Ovary (tissue), 9 donors: Measurements from ENCODE around the gene FTO. TPM values are rescaled to one million over a fixed set of nuclear protein-coding genes. Genes with fewer than 3 reads are reported as not detected.

Experiments
- DNase-seq, 5 donors: peaks; one replicate each; pipeline ENCODE4 v3.0.0-alpha.2; 2019 to 2020
- H3K27ac ChIP-seq, 2 donors: fragments of 200-600 bp; one replicate each; pipeline versions ENCODE4 v1.5.1 to v1.8.0; 2019 to 2022
- H3K27me3 ChIP-seq: fragments of 200-600 bp; one replicate; pipeline ENCODE4 v1.8.0; 2022
- H3K36me3 ChIP-seq: fragments of 200-600 bp; sonication (generic); one replicate; pipeline ENCODE4 v1.5.1; 2019
- H3K4me1 ChIP-seq: one replicate; pipeline ENCODE4 v1.8.1; 2013; ENCODE audit warnings: mild to moderate bottlenecking, moderate library complexity; ENCODE audit not compliant: insufficient read depth
- H3K4me3 ChIP-seq: fragments of 200-600 bp; sonication (generic); one replicate; pipeline ENCODE4 v1.5.1; 2017
- H3K9me3 ChIP-seq, 2 donors: fragments of 200-600 bp in 1 of 2; sonication (generic) in 1 of 2; one replicate each; pipeline versions ENCODE4 v1.5.1 to v1.8.1; 2013 to 2019; ENCODE audit warnings: mild to moderate bottlenecking in 1 of 2, moderate library complexity in 1 of 2
- CTCF ChIP-seq, 3 donors: fragments of 450-650 bp in 2 of 3; fragments of 200-600 bp in 1 of 3; IDR thresholded peaks; one replicate each; pipeline versions ENCODE4 v1.5.1 to v1.8.0; 2016 to 2022; ENCODE audit warnings: antibody characterized with exemption in 3 of 3, mild to moderate bottlenecking in 1 of 3
- EP300 ChIP-seq: sonication (generic); formaldehyde crosslinking; IDR thresholded peaks from one replicate; pipeline ENCODE4 v1.6.1; 2017; ENCODE audit warnings: antibody characterized with exemption
- POLR2A ChIP-seq: fragments of 450-650 bp; IDR thresholded peaks from one replicate; pipeline ENCODE4 v1.6.1; 2017; ENCODE audit warnings: antibody characterized with exemption, mild to moderate bottlenecking, moderate library complexity
- WGBS, 3 donors: extraction: QIAGEN DNeasy Blood & Tissue Kit in 1 of 3; methylation state at CpG; one replicate each; pipeline versions ENCODE4 v1.1.5 to v1.1.7; 2013 to 2017; 5-methylcytosine and 5-hydroxymethylcytosine counted together
- intact Hi-C, 4 donors: fragments of 100-400 bp; cut with DNase I; formaldehyde crosslinking; loops; one replicate each; pipeline versions ENCODE4 v1.11.0 to v1.15.1; 2022 to 2023
- polyA plus RNA-seq, 2 donors: library from polyadenylated mRNA; stranded (reverse); fragments of 200-250 nt in 1 of 2; fragments of 350-450 nt in 1 of 2; fragmentation: Illumina TruSeq in 1 of 2; extraction: RNeasy Lipid Tissue Mini Kit (QIAGEN cat#74804) in 1 of 2; gene quantifications; one replicate each; pipeline ENCODE4 v1.2.3, GENCODE V29; 2013 to 2014
- total RNA-seq, 7 donors: library from RNA; depleted of rRNA in 2 of 7; stranded (reverse); fragments of >200 nt in 2 of 7; fragmentation: NEBNext Ultra II Directional in 3 of 7; extraction: Animal tissue kit (Norgen Biotek cat#: 25700) in 3 of 7; gene quantifications; one replicate each; pipeline versions ENCODE4 v1.1.0 to v1.2.4, GENCODE V29; 2016 to 2023
- donor health status: DM: no; HTN: no; CAD: no; lungs with moderate emphysema.
- donor health status: DM: no; HTN: no; CAD: no.
- donor health status: Bipolar disorder and iron deficiency.
- donor health status: DM: yes; HTN: yes; CAD: no.
- donor health status: DM: no; HTN: no; CAD: no.
- donor health status: DM: yes; HTN: yes; CAD: no.

FTO gene
- total and polyA plus RNA-seq, 9 donors = 43.6 to 128 (median 91.4) TPM

- peaks cover 1% of the 10 kb centered on the region for H3K4me1 ChIP-seq
- no peak overlapping the region for H3K27ac ChIP-seq
- no peaks in the 10 kb centered on the region for H3K9me3 ChIP-seq
- intact Hi-C loops = no loop called here
- DNase-seq = no peak
- no peak for TF ChIP-seq EP300
- H3K4me3 ChIP-seq = no peak overlapping the region
- H3K36me3 ChIP-seq = no peaks in the 10 kb centered on the region
- WGBS, 3 donors = 72 to 78% (median 75%) methylated on average over 3 of the region's 3 CpGs
- no peaks in the 10 kb centered on the region for H3K27me3 ChIP-seq
Observed at GRCh38 chr16:53666786-53667415, 37.1 kb upstream of the FTO start.

GRCh38 chr16:53668869-53669268 is 35.1 kb upstream of the FTO start:
- Histone ChIP-seq H3K4me3 (no peak overlapping the region), H3K4me1 (peaks cover 1% of the 10 kb centered on the region), H3K27ac (no peak overlapping the region), H3K9me3 (no peaks in the 10 kb centered on the region), H3K27me3 (no peaks in the 10 kb centered on the region), H3K36me3 (no peaks in the 10 kb centered on the region)
- WGBS, 3 donors = 35 to 44% (median 38%) methylated on average over 2 of the region's 2 CpGs
- intact Hi-C loops = no loop called here
- no peak for DNase-seq
- no peak for TF ChIP-seq EP300
- TF ChIP-seq POLR2A = no peak
- no peak for TF ChIP-seq CTCF (IDR thresholded peaks at IDR 0.05)

GRCh38 chr16:53672461-53672860 is 31.5 kb upstream of the FTO start:
- Histone ChIP-seq H3K27me3 (no peaks in the 10 kb centered on the region), H3K36me3 (no peaks in the 10 kb centered on the region), H3K4me3 (no peak overlapping the region), H3K4me1 (no peaks in the 10 kb centered on the region), H3K9me3 (no peaks in the 10 kb centered on the region), H3K27ac (no peak overlapping the region)
- intact Hi-C loops = no loop called here
- no peak for TF ChIP-seq EP300
- TF ChIP-seq CTCF (IDR thresholded peaks at IDR 0.05) = no peak
- TF ChIP-seq POLR2A = no peak
- DNase-seq = no peak

GRCh38 chr16:53673189-53673588 is 30.8 kb upstream of the FTO start:
- H3K27ac ChIP-seq = no peak overlapping the region
- TF ChIP-seq EP300 = no peak
- TF ChIP-seq CTCF (IDR thresholded peaks at IDR 0.05) = no peak
- TF ChIP-seq POLR2A = no peak
- H3K4me1 ChIP-seq = no peaks in the 10 kb centered on the region
- no peaks in the 10 kb centered on the region for H3K9me3 ChIP-seq
- DNase-seq = no peak
- intact Hi-C loops = no loop called here
- H3K36me3 ChIP-seq = no peaks in the 10 kb centered on the region
- 96 to 97% (median 96%) methylated on average over 4 of the region's 4 CpGs for WGBS, 3 donors
- H3K4me3 ChIP-seq = no peak overlapping the region
- no peaks in the 10 kb centered on the region for H3K27me3 ChIP-seq

GRCh38 chr16:53678155-53678554 is 25.8 kb upstream of the FTO start:
- TF ChIP-seq POLR2A (no peak), EP300 (no peak), CTCF (IDR thresholded peaks at IDR 0.05) (no peak)
- no peak overlapping the region for H3K4me3 ChIP-seq
- H3K9me3 ChIP-seq = no peaks in the 10 kb centered on the region
- no peak overlapping the region for H3K27ac ChIP-seq
- no peak for DNase-seq
- H3K4me1 ChIP-seq = no peaks in the 10 kb centered on the region
- no peaks in the 10 kb centered on the region for H3K36me3 ChIP-seq
- intact Hi-C loops = no loop called here
- H3K27me3 ChIP-seq = no peaks in the 10 kb centered on the region
- WGBS, 3 donors = 89 to 97% (median 90%) methylated on average over 1 of the region's 1 CpG
